Activated CD8-positive, alpha-beta memory T cell treated with anti-CD3 and anti-CD28 coated beads for 48 hours (primary cell): ENCODE measurements around the gene LRMDA.

Experiments used
- DNase-seq, 3 experiments: peaks; one replicate each; pipeline ENCODE4 v3.0.0-alpha.2; 2020; ENCODE audit warnings: low read depth in 2 of 3, low spot score in 2 of 3

The LRMDA gene

DNA sequence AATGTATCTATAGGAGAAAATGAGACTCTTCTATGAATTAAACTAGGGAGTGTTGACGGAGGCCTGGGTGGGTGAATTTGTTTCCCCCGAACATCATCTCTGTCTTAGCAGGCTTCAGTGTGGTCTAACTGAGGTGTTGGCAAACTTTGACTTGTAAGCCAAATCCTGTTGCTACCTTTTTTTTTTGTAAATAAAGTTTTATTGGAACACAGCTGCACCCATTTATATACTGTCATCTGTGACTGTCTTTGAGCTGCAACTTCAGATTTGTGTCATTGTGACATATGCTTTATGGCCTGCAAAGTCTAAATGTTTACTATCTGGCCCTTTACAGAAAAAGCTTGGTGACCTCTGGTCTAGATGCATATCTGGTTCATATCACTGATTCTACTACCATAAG lies 455.9 kb downstream of the LRMDA start:
- DNase-seq, result no peak

DNA sequence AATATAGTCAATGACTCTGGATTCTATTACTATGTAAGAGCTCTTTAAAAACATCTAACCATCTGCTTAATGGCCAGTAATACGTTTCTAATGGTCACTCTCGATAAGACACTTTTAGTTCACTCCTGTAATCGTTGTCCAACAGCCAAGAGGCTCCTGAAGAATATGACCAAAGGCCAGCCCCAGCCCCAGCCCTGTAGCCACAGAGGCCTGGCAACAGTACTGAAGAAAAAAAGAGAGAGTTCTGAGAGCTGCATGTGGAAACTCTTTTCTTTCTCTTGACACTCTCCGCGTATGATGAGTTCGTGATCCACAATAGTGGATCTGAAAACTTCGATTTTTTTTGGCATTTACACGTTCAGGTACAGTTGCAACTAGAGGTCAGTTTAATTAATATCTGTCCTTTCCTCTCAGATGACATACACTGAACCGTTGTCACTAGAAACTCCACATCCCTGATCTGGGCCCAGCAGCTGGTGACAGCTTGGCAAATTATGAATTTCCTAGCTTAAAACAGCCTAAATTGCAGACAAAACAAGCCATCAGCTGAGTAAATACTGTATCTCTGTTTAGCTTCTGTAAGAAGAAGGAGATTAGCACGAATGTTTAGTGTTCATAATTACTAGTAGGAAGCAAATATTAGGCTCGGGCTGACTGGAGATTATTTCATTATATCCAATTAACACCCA lies 456.7 kb downstream of the LRMDA start:
- no peak for DNase-seq

DNA sequence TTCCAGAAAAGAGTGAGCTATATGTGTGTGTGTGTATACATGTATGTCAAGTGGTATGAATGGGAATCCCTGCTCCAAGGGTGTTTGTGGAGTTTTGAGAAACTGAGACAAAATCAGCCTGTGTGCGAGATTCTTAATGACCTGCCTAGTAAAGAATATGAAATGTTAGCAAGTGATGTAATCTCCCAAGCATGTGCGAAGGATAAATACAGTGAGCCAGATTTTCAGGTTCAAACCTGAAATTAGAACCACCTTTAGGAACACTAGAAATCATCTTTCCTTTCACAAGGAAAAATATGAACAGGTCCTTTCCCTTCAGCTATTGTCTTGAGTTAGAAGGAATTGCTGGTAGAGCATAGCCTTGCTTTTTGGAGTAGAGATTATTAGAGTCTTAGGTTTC lies 457.6 kb downstream of the LRMDA start:
- no peak for DNase-seq

DNA sequence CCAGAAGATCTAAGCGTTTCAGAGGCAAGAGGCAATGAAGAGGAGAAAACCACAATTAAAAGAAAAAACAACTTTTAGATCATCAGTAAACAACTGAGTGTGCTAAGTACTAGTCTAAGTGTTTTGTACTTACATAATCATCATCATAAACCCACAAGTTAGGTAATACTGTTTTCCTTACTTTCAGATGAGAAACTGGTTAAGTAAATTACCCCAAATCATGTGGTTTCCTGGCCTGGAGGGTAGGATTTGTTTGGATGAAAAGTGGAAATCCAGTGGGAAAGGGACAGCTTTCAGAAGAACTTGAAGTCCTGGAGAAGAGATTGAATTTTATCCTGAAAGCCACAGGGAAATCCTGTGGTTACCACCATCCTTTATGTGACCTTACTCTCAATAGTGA lies 463.3 kb downstream of the LRMDA start:
- no peak for DNase-seq

DNA sequence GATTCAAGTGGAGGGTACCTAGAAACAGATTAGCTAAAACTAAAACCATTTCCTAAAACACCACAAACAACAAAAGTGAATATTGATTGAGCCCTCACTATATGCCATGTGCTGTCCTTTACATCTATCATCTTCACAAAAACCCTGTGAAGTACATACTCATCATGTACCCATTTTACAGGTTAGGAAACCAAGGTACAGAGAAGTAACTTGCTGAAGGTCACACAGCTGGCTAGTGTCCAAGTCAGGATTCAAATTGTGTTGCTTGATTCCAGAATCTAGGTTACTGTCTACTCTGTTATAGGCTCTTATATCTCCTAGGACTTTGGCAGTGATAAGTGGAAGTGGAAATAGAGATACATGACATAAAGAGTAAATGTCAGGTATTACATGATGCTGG lies 463.8 kb downstream of the LRMDA start:
- DNase-seq, result no peak

DNA sequence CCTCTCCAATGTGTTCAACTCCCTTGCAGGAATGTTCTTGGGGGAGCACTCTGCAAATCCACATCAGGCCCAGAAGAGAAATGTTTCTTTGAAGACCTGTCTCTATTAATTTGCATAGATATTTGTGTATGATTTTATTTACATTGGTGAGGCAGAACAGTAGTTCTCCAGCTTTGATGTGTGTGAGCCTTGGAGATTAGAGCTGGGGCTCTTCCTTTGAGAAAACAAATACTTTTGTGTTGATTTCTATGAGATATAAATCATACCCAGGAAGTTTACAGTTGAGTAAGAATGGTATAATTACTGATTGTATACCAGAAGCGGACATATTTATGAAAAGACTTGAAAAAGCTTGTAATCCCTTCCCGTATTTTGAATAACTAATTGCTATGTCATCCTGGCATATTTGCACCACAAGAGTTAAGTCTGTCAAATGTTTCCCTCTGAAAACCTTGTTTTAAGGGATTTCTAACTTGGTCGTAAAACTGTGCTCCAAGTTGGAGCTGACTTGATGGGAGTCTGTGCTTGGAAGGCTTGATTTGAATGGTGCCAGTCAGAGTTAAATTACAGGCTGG lies 468.5 kb downstream of the LRMDA start:
- no peak for DNase-seq

DNA sequence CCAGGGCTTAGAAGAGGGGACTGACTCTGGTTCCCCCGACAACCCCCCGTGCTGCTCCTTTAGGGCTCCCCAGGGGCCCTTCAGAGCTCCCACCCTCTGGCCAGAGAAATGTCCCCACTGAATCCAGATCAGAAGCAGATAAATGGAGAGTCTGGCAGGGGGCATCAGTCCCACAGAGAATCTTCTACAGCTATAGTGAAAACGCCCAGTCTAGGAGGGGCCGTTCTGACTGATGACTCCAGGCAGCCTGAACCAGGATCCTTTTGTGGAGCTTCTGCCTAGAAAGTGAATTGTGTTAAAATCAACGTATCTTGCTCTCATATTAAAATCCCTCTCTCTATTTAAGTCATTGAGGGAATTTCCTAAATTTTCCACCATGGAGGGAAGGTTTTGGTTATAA lies 471.4 kb downstream of the LRMDA start:
- DNase-seq, result no peak

DNA sequence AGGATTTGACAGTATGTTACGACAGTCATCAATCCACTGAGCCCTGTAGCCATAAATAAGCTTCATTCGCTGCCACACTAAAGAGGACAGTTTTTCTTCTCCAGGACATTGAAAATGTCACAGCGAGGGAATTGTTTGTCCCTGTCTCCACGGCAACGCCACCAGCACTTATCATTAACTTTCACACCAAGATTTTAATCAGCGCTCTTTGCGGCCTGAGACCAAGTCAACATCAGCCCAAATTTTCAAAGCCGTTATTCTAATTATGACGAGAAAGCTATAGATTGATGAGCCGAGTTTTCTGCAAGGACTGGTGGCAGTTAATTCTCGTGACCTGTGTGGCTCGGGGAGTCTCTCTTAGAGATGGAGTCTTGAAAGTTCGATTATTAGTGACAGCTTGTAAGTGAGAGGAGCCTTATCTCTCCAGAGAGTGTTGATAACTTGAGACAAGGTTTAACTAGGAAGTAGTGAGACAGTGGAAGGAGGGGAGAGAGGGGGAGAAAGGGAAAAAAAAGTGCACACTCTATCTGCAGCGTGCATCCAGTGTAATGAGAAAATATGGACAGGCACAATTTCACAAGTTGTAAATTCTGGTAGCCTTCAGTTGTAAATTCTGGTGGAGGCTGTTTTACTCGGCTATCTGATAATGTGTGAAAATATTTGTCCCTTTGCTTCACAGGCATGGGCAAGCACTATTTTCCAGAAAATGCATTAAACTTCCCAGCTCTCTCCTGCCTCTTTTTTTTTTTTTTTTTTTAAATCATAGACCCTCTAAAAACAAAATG lies 473.3 kb downstream of the LRMDA start:
- DNase-seq, result no peak

DNA sequence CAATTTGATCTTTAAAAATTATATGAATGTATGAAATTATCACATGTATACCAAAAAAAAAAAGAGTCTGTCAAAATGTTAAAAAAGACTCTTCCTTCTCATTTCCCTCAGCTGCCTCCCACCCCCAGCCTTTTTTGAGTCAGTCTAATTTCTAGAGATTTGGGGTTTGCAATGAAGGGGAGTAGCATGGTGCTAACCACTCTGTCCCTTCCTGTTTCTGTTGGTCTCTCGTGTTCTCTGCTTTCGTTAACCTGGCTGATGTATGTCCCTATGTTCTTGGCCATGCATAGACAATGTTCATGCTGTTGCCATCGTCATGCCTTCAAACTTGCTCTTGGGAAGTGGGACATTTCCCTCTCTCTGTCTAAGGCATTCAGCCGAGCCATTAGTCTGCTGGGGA lies 474.1 kb downstream of the LRMDA start:
- DNase-seq, result no peak

DNA sequence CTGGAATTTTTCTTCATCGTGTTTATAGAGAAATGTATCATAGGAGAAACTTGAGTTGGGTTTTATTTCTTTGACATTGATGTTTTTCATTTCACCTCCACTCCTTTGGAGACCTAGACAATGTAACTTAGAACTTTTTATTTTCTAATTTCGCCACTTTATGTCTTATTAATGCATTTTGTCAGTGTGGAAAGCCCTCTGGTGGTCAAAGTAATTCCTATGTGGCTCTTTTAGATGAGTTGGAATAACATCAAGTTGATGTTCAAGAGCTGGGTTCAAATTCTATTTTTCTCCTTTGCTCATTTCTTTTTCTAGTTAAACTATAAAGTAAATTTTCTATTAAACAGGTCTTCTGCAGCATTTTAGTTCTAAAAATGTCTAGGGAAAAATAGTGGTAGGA lies 478.6 kb downstream of the LRMDA start:
- DNase-seq, result no peak

DNA sequence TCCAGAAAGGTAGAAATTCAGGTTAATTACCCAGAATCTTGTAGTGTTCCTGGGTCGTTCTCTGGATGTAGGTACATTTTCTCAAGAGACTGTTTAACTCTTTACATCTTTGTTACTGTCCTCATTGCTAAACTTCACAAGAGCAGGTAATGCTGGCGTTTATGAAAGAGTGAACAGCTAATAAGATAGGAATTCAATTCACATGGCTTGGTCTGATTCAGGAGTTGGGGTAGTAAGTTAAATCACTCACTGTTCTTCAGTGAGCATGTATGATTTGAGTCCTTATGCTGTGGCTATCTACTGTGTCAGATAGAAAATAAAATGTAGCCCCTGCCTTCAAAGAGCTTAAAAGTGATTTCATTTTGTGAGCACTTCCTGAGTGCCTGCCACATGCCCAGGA lies 480.0 kb downstream of the LRMDA start:
- DNase-seq, result no peak

DNA sequence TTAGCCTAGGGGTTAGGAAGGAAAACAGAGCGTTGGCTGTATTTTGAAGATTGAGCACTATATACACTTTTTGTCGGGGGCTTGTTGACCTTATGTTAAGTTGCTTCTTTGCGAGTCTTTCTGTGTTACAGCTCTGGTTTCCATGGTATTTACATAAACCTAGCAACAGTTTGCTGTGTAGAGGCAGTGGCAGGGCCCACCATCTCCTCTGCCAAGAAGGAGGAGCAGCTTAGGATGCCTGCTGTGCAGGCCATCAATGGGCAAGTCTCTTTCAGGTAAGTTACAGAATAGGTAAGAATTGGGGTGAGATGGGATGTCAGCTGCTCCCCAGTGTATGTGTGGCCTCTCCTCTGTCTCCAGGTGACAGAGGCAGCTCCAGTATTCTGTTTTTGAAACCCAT lies 485.5 kb downstream of the LRMDA start:
- no peak for DNase-seq

DNA sequence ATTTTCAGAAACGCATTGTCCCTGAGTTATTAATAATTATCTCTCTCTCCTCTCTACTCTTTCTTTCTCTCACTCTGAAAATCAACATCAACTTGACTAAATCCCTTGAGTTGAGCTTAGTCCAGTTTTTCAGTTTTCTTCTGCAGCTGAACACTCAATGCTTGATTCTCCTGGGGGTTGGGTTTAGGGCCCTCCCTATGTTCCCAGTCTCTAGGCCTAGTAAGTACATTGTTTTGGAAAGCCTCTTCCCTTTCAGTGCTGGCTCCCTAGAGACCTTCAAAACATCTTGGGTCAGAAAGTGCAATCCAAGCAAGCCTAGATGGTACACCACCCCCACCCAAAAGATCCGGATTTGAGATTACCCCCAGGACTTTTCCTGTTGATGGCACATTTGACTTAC lies 488.5 kb downstream of the LRMDA start:
- DNase-seq, result no peak

DNA sequence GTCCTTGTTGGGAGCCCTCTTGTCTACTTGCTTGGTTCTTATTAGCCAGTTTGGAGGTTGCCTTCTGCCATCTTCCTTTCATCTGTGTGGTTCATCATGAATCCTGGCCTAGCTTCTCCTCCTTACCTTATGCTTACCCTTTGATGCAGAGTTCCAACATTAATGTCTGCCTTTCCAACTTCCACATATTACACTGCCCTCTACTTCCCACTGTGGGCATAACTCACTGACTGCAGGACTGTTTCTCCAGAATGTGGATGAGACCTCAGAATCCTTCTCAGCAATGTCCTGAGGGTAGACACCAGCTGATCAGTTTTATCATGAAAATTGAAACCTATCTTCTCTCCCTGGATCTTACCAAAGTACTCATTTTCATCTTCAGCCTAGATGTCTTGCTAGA lies 491.0 kb downstream of the LRMDA start:
- no peak for DNase-seq

DNA sequence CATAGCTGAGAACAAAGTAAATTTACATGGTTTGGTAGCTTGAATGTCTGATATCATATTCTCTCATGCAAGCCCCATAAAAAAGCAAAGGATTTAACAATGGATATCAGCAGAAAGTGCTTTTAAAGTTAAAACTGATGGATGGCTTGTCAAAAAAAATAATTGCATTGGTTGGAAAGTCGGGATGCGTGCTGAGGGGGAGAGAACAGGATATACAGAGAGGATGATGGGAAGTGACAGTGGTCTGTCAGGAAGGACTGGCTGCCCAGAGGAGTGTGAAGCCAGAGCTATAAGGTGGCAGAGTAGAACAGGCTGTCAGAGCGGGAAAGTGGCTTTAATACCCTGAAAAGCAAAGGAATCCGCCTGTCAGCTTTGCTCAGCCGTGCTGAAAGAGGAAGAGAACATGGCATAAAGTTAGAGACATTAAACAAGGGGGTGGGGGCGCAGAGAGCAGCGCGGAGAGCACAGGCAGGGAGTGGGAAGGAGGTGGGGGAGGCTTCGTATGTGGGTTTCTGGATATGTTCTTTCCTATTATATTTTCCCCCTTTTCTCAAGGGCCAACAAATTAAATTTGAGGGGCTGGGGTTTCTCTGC lies 493.0 kb downstream of the LRMDA start:
- no peak for DNase-seq

DNA sequence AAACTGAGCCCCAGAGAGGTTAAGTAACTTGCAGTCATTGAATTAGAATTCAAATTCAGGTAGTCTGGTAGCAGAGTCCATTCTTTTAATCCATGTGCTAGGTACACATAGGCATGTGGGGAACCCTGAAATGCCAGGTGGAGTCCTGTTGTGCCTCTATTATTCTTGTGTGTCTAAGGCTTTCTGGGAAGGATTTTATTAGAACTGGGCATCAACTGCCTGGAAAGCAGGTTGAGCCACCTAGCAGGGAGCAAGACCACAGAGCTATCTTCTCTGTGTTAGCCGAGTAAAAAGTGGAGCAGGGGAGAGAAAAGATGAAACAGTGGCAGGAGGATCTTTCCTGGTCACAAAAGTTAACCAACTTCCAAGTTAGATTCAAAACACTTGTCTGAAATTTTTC lies 494.6 kb downstream of the LRMDA start:
- DNase-seq, result no peak

DNA sequence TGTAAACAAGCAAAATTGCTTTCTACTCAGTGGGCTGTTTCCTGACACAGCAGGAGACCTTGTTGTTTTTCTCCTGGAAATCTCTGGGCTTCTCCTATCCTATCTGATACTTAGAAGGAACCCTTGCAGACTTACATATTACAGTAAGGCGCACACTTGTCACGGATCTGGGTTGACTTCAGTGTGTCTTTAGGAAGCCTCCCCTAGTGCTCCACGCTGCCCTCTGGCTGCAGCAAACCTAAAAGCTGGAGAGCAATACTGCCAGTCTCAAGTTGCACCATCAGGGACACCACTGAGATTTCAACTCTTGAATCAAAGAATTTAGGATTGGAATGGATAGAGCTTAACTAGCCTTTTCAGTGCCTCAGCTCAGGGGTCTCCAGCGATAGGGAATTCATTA lies 495.3 kb downstream of the LRMDA start:
- no peak for DNase-seq

DNA sequence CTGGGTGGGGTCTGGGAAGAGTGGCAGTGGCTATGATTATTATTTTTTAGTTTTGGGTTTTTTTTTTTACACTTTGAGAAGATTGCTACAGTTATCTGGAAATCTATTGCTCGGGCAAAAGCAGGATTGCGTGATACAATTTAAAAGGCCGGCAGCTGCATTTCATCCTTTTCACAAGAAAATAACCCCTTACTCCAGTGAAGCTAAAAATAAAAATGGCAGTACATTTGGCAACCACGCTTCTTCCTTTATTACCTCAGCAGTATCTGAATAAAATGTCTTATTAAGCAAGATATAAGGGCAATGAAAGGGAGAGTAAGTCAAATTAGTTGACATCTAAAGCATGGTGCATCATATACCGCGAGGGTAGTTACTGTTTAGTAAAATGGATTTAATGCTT lies 496.8 kb downstream of the LRMDA start:
- no peak for DNase-seq

DNA sequence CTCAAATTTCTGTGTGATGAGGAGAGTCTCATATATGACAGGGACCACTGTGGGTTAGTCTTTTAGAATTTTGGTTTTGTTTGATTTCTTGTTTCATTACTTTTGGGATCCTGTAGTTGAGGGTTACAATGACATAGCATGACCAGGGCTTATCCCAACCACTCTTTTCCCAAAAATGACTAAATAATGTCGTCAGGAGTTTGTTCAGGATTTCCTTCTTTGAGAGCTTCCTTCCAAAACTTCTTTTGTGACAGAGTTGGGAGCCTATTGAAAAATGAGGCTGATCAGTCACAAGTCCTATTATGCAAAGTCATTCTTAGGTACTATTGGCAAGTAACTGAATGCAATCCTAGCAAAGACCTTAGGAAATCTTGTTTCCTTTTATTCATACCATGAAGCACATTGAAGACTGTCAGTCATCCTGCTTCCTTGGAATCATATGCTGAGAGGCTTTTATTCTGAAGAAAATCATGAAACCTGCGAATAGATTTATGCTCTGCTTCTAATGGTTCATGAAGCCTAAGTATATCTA lies 498.3 kb downstream of the LRMDA start:
- no peak for DNase-seq

DNA sequence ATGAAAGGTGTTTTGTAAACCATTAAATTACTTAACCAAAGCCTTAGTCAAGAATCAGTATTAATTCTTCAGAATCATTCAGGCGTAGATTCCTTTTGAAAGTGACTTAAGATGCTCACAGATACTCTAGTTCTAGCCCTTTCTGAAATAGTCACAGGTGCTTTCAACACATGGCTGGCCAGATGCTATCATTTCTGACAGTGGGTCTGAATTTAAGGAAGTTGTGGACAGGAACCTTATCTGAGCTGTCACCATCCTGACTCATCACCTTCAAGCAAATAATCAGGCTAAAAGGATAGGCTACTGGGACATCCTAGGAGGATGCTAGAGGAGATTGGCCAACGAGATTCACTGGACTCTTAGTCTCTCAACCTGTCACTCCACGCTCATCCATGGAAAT lies 501.5 kb downstream of the LRMDA start:
- DNase-seq, result no peak

DNA sequence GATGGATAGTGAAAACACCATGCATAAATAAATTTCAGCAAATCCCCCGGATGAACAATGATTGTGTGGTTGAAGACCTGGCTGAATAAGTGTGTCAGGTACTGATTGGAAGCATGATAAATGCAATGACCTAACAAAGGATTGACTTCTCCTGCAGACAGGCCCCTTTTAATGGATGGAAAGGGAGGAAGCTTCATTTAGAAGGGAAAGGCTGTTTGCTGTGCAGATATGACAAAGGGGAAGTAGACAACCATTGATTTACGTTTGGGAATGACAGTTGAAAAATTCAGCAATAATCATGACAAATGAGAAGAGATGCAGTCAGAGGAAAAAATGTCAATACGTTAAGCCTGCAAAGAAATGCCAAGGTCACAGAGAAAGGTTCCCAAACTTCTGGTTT lies 503.8 kb downstream of the LRMDA start:
- no peak for DNase-seq
